Astrocyte (in vitro differentiated cells and primary cell): Measurements from ENCODE around the gene NFE2.

Experiments
- CTCF ChIP-seq: IDR thresholded peaks from 2 replicates; pipeline ENCODE4 v1.5.1; 2011; ENCODE audit warnings: low read depth, mild to moderate bottlenecking, inconsistent platforms, low read length, moderate library complexity; ENCODE audit not compliant: insufficient read depth
- EZH2 ChIP-seq: IDR thresholded peaks from 2 replicates; pipeline ENCODE4 v1.6.1; 2012; ENCODE audit warnings: mild to moderate bottlenecking, low read length, inconsistent platforms; ENCODE audit not compliant: insufficient read depth

GRCh38 chr12:54253240-54253639, 47.6 kb downstream of the NFE2 start:
- TF ChIP-seq CTCF = no peak
- TF ChIP-seq EZH2 = no peak
